ENCODE results near the gene SLC39A11.
"Not testable (repeated sequence)": the region's sequence is repeated elsewhere in the genome, so short reads cannot be mapped to it uniquely, and the experiment has no call there.

Gene SLC39A11

GRCh38 chr17:72898725-72899124 lies 193.8 kb downstream of the SLC39A11 start:
- DNase-seq: no peak

- not testable (repeated sequence) for DNase-seq
Measured at GRCh38 chr17:72896288-72896687, 196.2 kb downstream of the SLC39A11 start.

- no peak for DNase-seq
Measured at GRCh38 chr17:72891627-72892026, 200.9 kb downstream of the SLC39A11 start.

- DNase-seq: no peak
Measured at GRCh38 chr17:72890711-72891110, 201.8 kb downstream of the SLC39A11 start.

DNA sequence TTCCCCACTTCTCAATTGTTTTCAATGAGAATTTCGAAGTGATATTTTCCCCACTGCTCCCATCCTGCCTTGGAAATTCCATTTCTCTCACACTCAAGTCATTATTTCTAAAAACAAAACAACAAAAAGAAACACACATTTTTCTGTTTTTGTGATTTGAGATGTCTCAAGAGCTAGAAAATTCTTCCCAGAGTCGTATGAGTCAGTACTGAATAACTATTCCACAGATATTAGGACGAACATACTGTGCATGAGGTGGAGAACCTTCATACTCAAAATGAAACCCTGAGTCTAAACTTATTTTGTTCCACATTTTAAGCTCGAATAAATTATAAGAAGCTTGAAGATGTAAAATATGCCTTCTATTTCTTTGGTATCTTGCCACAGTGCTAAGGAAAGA lies 204.6 kb downstream of the SLC39A11 start:
- no peak for DNase-seq

- DNase-seq: no peak
Measured at GRCh38 chr17:72887322-72887721, 205.2 kb downstream of the SLC39A11 start.

DNA sequence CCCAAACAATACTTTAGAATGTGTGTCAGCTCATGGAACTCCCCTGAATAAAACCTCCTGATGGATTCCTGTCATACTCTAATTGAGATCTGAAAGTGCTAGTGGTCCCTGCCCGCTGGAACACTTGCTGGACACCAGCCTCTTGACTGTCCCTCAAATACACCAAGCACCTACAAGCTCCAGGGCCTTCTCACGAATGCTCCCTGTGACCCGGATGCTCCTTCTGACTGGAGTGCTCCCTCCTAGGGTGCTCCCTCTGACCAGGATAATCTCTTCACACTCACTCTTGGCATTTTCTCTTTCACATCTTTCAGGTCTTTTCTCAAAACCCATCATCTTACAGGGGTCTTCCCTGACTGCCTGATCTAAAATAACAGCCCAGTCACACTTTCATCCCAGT lies 205.9 kb downstream of the SLC39A11 start:
- no peak for DNase-seq

GRCh38 chr17:72884066-72884465 lies 208.4 kb downstream of the SLC39A11 start:
- no peak for DNase-seq

- DNase-seq: no peak
Measured at GRCh38 chr17:72883351-72883750, 209.1 kb downstream of the SLC39A11 start.

DNA sequence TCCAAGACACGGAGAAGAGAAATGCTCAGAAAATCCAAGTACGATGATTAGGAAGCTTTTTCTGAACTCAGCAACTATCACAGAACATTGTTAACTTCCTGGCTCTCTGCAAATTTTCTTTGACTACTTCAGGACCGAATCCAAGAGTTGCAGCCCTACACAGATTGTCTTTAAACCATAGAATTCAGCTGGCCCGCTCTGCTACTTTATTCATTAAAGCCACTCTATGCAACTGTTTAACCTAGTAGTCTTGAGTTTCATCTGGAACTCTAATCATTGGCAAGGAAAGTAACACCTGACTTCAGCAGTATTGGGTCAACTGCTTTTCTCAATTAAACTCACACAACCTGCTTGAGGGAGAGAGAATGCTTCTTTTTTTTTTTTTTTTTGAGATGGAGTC lies 210.1 kb downstream of the SLC39A11 start:
- DNase-seq: no peak

DNA sequence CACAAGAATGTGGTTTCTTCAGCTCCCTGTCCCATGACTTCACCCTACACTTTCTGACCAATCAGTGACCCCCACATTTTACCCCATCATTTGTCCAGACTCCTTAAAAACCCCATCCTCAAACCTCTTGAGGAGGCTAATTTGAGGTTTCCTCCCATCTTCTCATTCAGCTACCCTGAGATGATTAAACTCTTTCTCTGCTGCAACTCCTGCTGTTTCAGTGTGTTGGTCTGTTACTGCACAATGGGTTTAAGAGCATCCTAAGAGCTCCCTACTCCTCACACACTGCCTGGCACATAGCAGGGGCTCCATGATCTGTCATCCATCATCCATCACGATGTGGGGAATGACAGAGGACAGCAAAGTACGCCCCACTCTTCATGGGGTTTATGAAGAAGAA lies 212.6 kb downstream of the SLC39A11 start:
- DNase-seq: no peak

DNA sequence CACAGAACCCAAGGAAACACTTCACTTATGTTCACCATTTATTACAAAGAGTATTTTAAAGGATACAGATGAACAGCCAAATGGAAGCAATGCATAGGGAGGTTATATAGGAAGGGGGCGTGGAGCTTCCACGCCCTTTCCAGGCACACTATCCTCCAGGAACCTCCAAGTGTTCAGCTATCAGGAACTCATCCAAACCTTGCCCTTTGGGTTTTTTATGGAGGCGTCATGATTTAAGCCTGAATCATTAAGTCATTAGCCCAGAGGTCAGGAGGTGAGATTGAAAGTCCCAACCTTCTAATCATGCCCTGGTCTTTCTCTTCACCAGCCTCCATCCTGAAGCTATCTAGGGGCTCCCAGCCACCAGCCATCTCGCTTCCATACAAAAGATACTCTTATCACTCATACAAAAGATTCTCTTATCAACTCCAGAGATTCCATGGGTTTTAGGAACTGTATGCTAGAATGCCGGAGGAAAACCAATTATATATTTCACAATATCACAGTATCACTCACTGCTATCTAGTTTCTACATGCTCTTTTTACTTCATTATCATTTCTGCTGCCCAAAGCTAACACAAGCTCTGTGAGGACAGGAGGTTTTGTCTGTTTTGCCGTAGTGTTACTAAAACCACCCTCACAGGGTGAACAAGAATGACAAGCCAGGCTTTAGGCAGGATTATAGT lies 213.4 kb downstream of the SLC39A11 start:
- DNase-seq: no peak

- no peak for DNase-seq
Measured at GRCh38 chr17:72877348-72877747, 215.1 kb downstream of the SLC39A11 start.

DNA sequence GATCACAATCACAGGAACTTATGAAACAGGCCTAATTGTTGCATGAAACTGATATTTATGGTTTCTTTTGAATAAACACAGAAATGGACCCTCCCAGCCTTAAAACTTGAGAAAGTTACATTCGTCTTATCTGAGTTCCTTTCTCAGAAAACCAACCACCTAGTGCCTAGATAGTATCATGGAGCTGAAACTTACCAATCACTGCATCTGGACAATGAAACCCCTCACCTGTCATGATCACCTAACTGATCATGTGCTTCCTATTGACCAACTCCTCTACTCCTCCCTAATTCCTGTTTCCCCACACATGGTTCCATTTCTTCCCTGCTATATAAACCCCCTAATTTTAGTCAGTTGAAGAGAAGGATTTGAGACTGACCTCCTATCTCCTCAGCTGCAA lies 216.1 kb downstream of the SLC39A11 start:
- no peak for DNase-seq

DNA sequence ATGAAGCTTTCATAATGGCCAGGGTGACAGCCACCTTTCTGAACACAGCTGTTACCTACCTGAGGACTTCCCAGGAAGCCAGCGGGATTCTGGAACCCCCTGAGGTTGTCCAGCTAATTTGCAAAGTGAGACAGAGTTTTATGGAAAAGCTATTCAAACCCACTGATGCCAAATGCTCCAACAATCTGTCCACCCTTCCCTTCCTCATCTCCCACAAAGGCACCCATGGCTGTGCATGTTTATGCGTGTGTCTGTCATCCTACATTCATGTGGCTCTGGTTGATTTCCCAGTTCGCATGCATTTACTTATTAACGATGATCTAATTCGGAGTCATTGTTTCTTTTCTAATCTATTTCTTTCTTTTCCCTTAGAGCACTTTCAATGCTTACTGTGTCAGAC lies 217.1 kb downstream of the SLC39A11 start:
- DNase-seq: no peak

DNA sequence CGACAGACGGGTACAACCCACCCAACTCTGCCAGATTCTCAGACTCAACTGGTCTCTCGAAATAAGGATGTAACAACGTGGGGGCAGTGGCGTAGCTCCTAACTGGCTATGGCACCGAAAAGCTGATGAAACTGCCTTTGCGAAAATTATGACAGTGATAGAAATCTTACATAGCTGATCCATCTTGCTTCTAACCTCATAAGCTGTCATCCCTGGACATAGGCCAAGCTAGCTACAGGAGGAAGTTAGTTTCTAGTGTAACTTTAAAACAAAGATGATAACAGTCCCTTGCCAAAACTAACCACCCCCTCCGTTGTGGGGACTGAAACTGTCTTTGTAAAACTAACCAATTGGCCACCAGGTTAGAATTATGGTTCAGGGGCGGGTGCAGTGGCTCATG lies 220.1 kb downstream of the SLC39A11 start:
- no peak for DNase-seq

DNA sequence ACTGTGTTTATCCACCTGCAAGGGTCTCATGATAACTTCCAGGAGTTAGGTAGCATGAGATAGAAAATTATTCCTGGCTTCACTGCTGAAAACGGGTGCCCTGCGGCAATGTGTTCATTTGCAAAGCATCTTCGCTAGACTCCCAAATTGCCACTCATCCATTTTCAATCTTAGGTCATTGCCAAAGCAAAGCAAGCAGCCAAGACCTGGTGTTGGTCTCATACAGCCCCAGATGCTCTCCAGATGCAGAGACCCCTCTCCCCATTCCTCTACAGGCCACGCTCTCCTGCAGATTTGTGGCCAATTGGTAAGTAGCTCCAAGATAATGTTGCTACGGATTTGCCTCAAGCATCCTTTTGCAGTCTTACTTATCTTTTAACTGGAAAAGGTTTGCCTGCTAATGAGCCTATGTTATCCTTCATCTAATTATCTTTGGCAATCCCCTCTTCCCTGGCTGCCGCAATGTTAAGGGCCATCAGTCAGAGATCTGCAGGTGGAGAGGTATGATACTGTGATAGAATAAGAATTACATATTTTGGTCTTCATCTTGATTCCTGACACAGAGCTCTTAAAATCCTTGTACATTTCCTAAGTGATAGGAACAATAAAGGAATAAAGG lies 222.0 kb downstream of the SLC39A11 start:
- DNase-seq: no peak

DNA sequence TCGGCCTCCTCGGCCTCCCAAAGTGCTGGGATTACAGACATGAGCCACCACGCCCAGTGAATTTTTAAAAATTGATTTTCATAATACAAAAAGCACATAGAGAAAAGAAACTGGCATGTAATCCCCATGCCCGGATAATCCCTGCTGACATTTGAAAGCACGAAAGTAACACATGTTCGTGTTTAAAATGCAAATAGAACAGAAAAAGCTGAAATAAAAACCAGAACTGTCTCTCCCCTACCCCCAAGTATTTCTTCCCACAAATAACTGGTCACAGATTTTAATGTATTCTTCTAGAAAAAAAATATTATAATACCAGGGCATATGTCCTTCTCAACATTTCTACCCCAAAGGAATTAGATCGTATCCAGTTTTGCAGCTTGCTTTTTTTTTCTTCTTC lies 222.9 kb downstream of the SLC39A11 start:
- no peak for DNase-seq

- DNase-seq: no peak
Measured at GRCh38 chr17:72865954-72866353, 226.5 kb downstream of the SLC39A11 start.

DNA sequence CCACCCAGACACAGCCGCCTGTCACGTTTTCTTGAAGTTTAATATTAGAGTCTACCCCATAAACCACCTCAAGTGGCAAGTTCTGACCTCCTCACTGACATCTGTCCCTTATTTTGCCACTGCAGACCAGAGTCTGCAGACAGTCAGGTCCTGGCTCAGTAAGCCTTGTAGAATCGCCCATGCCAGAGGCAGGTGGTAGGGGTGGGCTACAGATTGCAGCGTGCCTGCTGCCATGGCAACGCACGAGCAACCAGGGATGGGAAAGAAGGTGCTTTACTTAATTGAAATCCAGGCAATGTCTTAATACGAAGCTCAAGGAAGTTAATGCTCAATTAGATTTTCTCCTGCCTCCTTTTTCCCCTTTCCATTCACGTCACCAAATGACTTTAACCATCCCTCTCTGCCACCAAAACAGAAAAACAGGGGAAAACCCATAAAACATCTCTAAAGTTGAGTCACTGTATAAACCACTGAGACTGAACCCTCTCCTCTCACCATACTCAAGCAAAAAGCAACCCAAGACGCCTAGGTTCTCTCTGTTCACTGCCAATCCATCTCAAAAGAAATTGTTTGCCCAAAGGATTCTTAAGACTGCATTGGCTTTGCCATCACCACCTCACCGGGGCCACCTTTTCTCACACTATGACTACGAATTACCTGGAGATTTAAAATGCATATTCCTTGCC lies 228.8 kb downstream of the SLC39A11 start:
- no peak for DNase-seq

GRCh38 chr17:72862276-72862999 lies 230.1 kb downstream of the SLC39A11 start:
- no peak for DNase-seq

DNA sequence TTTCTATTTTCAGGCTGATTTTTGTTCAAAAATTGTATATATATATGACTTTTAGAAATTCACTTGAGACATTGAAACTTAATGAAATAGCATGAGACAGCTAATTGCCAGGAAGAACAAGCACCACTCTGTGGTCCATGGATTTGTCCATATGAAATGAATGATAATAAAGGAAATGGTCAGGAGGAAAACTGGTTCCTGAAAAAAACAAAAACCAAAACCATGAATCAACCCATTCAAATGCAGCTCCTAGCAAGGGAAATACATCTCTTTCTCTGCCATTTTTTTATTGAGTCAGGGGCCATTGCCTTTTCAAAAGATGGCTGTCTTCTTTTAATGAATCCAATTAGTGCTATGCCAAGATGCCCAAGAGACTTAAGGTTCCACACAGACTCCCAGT lies 230.7 kb downstream of the SLC39A11 start:
- DNase-seq: no peak

GRCh38 chr17:72860778-72861177 lies 231.7 kb downstream of the SLC39A11 start:
- no peak for DNase-seq
